ENCODE measurements around the gene URI1. TPM values are rescaled to one million over a fixed set of nuclear protein-coding genes. Genes with fewer than 3 reads are reported as not detected.
"Not testable (repeated sequence)": the region's sequence is repeated elsewhere in the genome, so short reads cannot be mapped to it uniquely, and the experiment has no call there.

Gene URI1
- polyA plus RNA-seq, 3 donors: 96.9 to 114 (median 107) TPM

DNA sequence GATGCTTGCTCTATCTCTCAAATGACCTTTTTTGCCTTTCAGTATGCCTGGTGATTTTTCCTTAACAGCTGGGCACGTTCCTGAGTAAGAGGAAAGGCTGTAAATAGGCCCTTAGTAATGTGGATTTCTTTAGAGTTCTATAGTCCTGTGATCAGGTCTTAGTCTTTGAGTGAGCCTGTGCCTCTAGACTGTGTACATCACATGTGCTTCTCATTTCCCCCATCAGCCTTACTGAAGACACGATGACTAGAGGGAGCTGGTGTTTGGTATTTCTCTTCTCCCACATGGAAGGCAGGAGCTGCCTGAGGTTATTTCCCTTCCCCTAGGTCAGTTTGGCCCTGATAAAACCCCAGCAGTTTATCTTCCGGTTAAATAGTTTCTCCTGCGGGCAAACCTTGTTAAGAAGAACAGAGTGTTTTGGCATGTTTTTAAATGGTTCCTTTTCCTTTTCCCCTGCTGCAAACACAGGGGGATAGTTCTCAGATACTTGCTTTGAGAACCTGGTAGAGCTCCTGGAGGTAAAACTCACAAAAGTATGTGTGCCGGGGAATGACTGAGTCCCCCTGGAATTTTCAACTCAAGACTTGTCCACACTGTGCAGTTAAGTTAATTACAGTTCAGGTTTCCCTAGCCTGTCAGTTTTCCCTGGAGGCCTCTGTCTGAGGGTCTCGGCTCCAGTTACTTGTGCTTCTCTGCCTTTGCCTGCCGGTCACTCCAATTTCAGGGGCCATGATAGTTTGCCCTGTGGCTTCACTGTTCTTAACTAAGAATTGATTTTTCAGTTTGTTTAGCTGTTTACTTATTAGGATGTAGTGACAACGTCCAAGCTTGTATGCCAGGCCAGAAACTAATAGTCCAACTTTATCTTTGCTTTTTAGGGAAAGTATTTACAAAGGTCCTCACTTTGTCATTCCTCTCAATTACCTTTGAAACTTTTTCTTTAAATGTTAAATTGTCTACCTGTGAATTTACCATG is 94.4 kb downstream of the URI1 start:
- DNase-seq (ENCODE audit: extremely low read depth in 1 of 11, low read depth in 9 of 11, low spot score in 4 of 11): peak in 5 of 11 donors; percentile 5 to 26 (median 23)

DNA sequence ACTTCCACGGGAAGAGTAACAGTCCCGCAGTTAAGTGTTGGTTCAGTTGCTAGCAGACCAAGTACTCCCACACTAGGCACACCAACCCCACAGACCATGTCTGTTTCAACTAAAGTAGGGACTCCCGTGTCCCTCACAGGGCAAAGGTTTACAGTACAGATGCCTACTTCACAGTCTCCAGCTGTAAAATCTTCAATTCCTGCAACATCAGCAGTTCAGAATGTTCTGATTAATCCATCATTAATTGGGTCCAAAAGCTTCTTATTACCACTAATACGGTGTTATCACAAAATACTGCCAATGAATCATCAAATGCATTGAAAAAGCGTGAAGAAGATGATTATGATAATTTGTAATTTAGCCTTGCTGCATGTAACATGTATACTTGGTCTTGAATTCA is 95.8 kb downstream of the URI1 start:
- no peak for DNase-seq (ENCODE audit: extremely low read depth in 1 of 11, low read depth in 9 of 11, low spot score in 4 of 11)

DNA sequence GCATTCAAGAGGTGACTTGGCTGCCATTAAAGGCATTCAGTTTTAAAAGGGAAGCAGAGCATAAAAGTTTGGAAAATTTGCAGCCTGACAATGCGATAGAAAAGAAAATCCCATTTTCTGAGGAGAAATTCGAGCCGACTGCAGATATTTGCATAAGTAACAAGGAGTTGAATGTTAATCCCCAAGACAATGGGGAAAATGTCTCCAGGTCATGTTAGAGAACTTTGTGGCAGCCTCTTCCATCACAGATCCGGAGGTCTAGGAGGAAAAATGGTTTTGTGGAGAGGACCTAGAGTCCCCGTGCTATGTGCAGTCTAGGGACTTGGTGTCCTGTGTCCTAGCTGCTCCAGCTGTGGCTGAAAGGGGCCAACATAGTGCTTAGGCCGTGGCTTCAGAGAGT is 99.9 kb downstream of the URI1 start:
- DNase-seq (ENCODE audit: extremely low read depth in 1 of 11, low read depth in 9 of 11, low spot score in 4 of 11): not testable (repeated sequence)

DNA sequence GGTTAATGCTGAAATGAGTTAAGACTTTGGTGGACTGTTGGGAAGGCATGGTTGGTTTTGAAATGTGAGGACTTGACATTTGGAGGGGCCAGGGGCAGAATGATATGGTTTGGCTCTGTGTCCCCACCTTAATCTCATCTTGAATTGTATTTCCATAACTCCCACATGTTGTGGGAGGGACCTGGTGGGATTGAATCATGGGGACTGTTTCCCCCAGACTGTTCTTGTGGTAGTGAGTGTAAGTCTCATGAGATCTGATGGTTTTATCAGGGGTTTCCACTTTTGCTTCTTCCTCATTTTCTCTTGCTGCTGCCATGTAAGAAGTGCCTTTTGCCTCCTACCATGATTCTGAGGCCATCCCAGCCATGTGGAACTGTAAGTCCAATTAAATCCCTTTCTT is 101.0 kb downstream of the URI1 start:
- DNase-seq (ENCODE audit: extremely low read depth in 1 of 11, low read depth in 9 of 11, low spot score in 4 of 11): not testable (repeated sequence)

DNA sequence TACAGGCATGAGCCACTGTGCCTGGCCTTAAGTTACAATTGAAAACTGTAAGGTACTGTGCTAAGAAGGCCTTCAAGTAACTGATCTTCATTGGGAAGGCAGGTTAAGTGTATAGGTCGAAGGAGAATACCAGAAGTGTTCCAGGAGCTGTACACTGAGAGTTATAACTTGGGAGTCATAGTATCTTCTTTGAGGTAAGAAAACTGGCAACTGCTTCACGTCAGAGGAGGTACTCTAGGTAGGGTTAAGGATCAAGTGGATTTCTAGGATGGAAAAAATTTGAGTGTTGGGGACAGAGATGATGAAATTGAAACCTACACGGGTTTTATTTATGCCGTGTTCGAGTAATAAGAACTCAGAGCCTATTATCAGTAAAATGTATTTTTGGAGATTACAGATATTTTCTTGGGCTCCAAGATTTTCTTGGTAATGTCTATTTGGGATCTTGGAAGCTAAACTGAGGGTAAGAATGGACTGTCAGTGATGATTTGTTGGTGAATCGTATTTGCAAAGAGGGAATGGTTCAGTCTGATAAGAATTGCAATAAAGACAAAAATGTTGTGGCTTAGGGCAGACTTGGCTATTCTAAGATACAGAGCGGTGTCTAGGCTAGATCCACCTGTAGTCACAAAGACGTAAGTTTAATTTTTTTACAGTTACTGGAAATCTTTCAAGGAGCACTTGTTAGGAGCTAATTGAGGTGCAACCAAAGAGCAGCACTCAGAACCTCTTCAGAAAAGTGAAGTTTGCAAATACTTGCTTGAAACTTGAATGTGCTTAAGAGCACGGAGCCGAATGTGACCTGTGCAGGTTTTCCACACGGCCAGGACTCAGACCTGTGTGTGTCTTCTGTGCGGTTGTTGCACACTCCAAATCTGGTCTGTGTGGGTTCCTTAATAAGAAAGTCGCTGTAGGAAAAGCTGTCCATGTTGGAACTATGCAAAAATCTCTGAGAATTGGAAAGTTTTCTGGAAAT is 102.5 kb downstream of the URI1 start:
- DNase-seq (ENCODE audit: extremely low read depth in 1 of 11, low read depth in 9 of 11, low spot score in 4 of 11): no peak

DNA sequence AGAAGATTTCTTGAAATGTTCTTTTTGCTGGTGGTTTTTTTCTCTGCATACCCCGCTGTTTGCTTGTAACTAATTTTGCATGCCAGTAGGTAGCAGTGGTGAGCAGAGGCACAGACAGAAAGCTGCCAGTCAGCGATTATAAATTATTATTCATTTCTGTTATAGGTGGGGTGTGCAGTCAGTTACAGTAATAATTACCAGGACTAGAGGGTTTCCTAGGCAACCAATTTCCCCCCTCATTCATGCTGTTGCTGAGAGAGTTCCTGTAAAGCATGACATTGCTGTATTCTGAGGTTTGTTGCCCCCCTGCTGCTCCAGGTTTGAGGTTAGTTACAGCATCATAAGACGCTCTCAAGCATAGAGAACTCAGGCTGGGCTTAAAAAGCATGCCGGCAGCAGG is 104.5 kb downstream of the URI1 start:
- DNase-seq (ENCODE audit: extremely low read depth in 1 of 11, low read depth in 9 of 11, low spot score in 4 of 11): peak in 4 of 11 donors; percentile 20 to 41 (median 22)

DNA sequence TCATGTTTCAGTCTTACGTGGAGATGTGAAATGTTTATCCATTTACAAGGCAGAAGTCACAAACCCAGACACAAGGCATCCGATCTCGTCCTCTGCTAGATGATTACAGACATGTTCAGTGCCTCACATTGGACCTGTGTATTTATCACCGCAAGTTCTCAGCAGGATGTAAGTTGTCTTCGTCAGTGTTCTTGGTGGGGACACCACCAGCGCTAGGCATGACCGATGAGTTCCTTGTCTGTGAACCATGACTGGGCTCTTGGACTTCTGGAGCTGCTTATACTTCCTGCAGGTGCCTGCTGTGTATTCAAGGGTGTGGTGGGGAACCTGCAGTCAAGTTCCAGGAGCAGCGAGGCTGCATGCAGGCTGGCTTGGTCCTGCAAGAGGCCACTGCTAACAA is 105.4 kb downstream of the URI1 start:
- DNase-seq (ENCODE audit: extremely low read depth in 1 of 11, low read depth in 9 of 11, low spot score in 4 of 11): no peak

DNA sequence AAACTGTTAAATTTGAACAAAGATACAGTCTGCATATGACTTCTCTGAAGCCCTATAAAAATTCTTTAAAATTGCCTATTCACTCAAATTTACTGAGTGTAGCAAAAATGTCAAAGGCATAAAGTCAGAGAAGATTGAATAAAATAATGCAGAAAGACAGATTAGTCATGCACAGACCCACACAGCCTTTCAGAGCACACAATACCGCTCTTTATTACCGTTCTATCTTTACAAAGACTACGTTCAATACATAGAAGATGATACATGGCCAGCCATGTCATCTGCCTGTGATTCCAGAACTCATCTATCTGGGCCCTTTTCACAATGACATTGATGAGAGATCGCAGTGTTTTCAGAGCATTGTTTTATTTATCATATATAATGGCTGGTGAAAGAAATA is 107.2 kb downstream of the URI1 start:
- DNase-seq (ENCODE audit: extremely low read depth in 1 of 11, low read depth in 9 of 11, low spot score in 4 of 11): no peak

DNA sequence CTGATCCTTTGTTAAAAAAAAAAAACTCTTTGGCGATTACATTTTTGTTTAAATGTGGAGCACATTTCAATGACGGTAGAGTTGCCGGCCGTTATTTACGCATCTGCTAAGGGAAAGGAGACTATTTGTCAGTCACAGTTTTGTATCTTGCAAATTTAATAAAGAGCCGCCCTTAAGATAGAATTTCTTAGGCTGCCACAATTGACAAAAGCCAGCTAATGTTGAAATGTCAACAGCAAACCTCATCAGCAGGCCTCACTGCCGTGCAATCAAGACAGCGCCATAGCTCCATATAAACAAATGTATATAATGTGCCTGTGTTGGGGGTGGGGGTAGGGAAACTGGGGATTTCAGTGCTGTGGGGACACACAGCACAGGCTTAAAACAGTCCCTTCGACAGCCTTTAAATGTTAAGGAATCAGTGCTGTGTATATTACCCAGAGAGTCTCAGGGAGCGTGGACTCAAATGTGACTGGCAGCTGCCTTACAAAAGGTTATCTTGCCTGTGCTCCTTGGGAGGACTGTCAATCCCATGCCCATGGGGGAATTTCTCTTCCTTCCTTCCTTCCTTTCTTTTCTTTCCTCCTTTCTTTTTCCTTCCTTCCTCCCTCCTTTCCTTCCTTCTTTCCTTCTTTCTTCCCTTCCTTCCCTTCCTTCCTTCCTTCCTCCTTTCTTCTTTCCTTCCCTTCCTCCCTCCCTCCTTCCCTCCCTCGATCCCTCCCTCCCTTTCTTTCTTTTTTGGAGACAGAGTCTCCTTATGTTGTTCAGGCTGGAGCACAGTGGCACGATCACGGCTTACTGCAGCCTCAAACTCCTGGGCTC is 108.0 kb downstream of the URI1 start:
- DNase-seq (ENCODE audit: extremely low read depth in 1 of 11, low read depth in 9 of 11, low spot score in 4 of 11): no peak

DNA sequence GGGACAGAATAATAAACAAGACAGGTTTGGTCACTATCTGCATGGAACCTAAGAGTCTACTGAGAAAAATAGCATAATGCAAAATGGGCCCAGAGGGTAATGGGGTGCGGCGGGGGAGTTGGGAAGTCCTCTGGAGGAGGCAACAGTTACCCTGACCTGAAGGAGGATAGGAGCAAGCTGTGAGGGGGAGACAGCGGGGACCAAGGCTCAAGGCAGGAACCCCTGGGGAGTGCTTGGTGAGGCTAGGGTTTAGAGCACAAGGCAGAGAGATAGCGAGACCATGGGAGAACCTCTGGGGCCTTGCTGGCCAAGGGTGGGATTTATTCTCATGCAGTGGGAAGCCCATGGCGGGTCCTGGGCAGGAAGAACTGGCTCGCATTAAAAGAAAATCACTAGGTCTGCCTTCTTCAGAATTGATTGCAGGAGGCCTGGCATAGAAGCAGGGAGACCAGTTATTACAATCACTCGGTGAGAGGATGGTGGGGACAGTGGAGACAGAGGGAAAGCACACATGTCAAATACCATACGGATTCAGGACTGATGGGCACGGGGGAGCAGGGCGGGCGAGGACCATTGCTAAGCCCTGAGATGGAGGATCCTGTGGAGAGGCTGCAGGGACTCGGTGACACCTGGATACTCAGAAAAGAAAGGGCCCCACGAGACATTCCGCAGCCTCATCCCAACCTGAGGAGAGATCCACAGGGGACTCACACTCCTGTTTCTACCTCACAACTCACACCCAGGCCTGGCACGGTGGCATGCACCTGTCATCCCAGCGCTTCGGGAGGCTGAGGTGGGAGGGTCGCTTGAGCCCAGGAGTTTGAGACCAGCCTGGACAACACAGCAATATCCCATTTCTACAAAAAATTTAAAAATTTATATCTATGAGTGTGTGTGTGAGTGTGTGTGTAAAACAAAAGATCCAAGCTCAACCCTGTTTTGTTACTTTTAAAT is 110.4 kb downstream of the URI1 start:
- no peak for DNase-seq (ENCODE audit: extremely low read depth in 1 of 11, low read depth in 9 of 11, low spot score in 4 of 11)

DNA sequence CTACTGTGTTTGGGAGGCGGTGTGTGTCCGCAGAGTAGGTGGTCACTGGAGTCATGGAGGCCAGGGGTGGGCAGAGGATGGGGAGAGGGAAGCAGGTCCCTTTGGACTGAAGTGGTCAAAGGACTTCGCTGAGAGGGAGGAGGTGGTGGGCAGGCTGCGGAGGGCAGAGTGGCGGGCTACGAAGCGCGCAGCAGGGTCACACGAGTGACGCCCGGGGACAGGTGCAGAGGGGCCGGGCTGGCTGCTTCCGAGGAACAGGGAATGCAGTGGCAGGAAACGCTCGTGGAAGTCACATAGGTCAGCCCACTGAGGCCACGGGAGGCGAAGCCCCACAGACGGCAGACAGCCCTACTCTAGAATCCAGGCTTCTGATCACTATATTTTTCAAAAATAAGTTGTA is 111.5 kb downstream of the URI1 start:
- DNase-seq (ENCODE audit: extremely low read depth in 1 of 11, low read depth in 9 of 11, low spot score in 4 of 11): no peak

DNA sequence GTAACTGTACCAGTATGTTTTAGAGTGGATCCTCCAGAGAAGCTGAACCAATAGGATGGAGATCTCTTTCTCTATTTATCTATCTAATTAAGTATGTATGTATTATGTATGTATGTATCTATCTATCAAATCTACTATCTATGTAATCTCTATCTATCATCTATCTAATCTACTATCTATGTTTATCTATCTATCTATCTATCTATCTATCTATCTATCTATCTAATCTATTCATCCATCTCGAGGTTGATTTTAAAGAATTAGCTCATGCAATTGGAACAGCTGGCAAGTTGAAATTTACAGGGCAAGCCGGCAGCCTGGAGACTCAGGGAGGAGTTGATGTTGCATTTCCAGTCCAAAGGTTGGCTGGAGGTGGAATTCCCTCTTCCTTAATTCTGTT is 112.2 kb downstream of the URI1 start:
- DNase-seq (ENCODE audit: extremely low read depth in 1 of 11, low read depth in 9 of 11, low spot score in 4 of 11): no peak

DNA sequence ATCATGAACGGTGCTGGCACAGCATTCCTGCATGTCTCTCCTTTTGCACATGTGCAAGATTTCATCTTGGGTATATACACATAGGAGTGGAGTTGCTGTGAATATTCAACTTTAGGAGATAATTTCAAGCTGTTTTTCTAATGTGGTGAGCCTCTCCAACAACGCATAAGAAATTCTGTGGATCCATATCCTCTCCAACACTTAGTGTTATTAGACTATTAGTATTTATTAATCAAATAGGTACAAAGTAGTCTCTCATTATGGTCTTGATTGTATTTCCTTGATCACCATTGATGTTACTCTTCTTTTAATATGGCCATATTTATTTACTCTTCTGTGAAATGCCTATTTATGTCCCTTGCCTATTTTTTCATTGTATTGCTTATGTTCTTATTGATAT is 114.5 kb downstream of the URI1 start:
- no peak for DNase-seq (ENCODE audit: extremely low read depth in 1 of 11, low read depth in 9 of 11, low spot score in 4 of 11)

DNA sequence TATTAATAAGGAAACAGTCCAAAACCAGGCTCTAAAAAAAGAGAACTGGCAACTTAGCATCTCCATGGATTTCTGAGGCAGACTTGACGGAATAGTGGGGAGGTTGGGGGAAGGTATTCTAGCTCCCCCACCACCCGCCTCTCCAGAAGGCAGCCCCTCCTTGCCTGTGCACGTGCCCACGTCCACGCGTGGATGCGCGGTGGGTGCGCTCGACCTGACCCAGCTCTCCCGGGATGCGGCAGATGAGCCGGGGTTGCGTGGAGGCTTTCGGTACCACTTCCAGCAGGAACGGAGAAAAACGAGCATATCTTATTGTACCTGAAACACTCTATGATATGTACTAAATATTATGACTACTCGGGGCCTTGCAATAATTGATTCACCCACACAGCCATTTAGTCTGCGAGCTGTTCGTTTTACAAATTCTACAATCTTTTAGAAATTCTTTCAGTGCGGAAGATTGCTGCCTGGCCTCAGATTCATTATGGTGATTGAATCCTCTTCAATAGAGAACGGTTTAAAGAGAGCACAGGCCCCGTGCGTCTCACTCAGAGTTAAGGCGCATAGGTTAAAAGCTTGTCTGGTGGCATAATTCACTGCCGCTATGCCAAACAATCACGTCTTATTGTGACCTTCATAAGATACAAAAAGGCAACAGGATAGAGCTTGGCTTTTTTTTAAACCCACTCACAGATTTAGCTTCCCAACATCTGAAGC is 117.9 kb downstream of the URI1 start:
- no peak for DNase-seq (ENCODE audit: extremely low read depth in 1 of 11, low read depth in 9 of 11, low spot score in 4 of 11)

DNA sequence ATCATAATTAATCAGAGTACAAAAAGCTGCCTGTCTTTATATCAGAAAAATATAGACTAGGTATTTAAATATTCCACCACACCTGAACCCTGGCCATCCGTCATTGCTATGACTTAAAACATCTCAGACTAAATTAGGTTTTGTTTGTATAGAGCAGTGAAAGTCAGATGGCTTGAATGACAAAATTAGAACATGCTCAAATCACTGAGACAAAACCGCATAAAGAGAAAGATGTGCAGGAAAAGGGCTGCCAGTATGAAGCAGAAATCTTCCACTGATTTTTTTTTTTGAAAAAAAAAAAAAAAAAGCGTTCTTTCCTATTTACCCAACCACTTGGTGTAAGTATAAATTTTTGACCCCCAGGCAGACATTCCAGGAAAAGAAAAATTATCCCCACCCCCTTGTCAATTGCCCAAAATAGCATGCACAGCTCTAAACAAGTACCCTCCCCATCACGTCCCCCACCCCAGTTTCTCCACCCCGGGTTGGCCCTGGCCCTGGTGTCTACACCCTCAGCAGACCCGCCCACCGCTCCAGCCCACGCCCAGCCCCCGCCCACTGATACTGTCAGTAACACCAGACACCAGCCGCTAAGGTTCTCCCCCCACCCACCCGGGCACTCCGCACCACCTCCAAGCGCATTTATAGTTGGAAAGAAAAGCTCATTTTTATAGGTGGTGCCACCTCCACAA is 118.6 kb downstream of the URI1 start:
- no peak for DNase-seq (ENCODE audit: extremely low read depth in 1 of 11, low read depth in 9 of 11, low spot score in 4 of 11)

DNA sequence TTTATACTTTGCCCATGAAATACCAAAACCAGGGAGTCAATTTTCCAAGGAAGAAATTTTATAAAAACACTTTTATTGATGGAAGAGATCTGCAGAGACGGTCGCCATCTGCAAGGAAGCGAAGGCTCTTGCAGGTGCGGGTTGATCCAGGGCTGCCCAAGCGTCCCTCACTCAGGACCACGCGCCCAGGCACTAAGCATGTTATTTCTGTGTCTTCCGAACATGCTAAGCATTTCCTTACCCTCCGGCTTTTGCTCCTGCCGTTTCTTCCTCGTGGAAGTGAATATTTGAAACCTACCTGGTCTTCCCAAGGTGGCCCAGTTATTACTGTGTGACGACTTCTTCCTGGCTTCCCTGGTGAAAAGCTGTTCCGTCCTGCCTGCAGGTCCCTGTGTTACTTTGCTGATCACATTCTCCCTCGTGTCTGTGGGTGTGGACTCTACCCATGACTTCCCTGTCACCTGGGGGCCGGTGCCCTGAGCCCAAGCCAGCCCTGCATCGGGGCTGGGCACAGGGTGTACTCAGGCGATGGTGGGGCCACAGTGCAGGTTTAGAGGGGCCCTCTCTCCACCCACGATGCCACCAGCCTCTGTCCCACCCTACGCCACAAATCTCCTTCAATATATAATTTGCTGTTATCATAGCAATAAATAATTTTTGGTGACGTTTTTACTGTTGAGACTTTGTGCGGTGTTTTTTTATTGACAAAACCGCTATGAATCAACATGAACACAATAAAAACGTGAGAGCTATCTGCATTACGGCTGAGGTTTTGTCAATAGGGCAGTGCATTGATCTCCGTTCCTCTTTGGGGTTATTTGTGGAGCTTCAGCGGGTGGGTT is 119.4 kb downstream of the URI1 start:
- no peak for DNase-seq (ENCODE audit: extremely low read depth in 1 of 11, low read depth in 9 of 11, low spot score in 4 of 11)
